Astrocyte (in vitro differentiated cells and primary cell): ENCODE measurements around the gene MYO5A. TPM values are rescaled to one million over a fixed set of nuclear protein-coding genes. Genes with fewer than 3 reads are reported as not detected.
"Not testable (repeated sequence)": the region's sequence is repeated elsewhere in the genome, so short reads cannot be mapped to it uniquely, and the experiment has no call there.

Experiments used
- DNase-seq: peaks from one replicate; pipeline ENCODE4 v3.0.0-alpha.2; 2010; ENCODE audit warnings: low read depth
- FAIRE-seq: peaks from 2 replicates; lab custom pipeline; 2011; peaks lifted over from hg19 to GRCh38; lab: Jason Lieb, UNC
- H2AFZ ChIP-seq: 2 replicates; pipeline ENCODE4 v1.6.0; 2012; ENCODE audit warnings: low read depth, low read length, inconsistent platforms
- H3K27ac ChIP-seq: 2 replicates; pipeline ENCODE4 v1.5.1; 2011; ENCODE audit warnings: low read depth, low read length, inconsistent platforms
- H3K27me3 ChIP-seq: 2 replicates; pipeline ENCODE4 v1.6.0; 2011; ENCODE audit warnings: low read length, inconsistent platforms; ENCODE audit not compliant: insufficient read depth
- H3K36me3 ChIP-seq: 2 replicates; pipeline ENCODE4 v1.5.1; 2011; ENCODE audit warnings: low read length, inconsistent platforms; ENCODE audit not compliant: insufficient read depth
- H3K4me1 ChIP-seq: 2 replicates; pipeline ENCODE4 v1.5.1; 2011; ENCODE audit warnings: low read length, inconsistent platforms; ENCODE audit not compliant: insufficient read depth
- H3K4me2 ChIP-seq: 2 replicates; pipeline ENCODE4 v1.6.0; 2012; ENCODE audit warnings: low read length, inconsistent platforms
- H3K4me3 ChIP-seq: 2 replicates; pipeline ENCODE4 v1.5.1; 2011; ENCODE audit warnings: low read depth, mild to moderate bottlenecking, low read length, inconsistent platforms; ENCODE audit not compliant: insufficient read depth
- H3K79me2 ChIP-seq: 2 replicates; pipeline ENCODE4 v1.6.0; 2012; ENCODE audit warnings: mild to moderate bottlenecking, low read length, inconsistent platforms; ENCODE audit not compliant: insufficient read depth
- H3K9ac ChIP-seq: 2 replicates; pipeline ENCODE4 v1.6.0; 2012; ENCODE audit warnings: mild to moderate bottlenecking, low read length, inconsistent platforms
- H3K9me3 ChIP-seq: 2 replicates; pipeline ENCODE4 v1.5.1; 2012; ENCODE audit warnings: low read depth, mild to moderate bottlenecking, low read length, inconsistent platforms; ENCODE audit not compliant: insufficient read depth
- H4K20me1 ChIP-seq: 2 replicates; pipeline ENCODE4 v1.6.0; 2012; ENCODE audit warnings: low read length, inconsistent platforms; ENCODE audit not compliant: insufficient read depth
- H3K27ac Mint-ChIP-seq: one replicate; pipeline ENCODE4 v1.8.0; 2021; ENCODE audit warnings: mild to moderate bottlenecking, mixed read lengths; ENCODE audit not compliant: unreplicated experiment
- H3K27me3 Mint-ChIP-seq: one replicate; pipeline ENCODE4 v1.8.0; 2021; ENCODE audit warnings: low read depth, mixed read lengths; ENCODE audit not compliant: unreplicated experiment
- H3K36me3 Mint-ChIP-seq: one replicate; pipeline ENCODE4 v1.8.0; 2021; ENCODE audit warnings: low read depth, mixed read lengths; ENCODE audit not compliant: unreplicated experiment
- H3K4me1 Mint-ChIP-seq: one replicate; pipeline ENCODE4 v1.8.0; 2021; ENCODE audit warnings: low read depth, mixed read lengths; ENCODE audit not compliant: unreplicated experiment
- H3K4me3 Mint-ChIP-seq: one replicate; pipeline ENCODE4 v1.8.0; 2021; ENCODE audit warnings: mild to moderate bottlenecking, moderate library complexity, mixed read lengths; ENCODE audit not compliant: unreplicated experiment
- H3K9me3 Mint-ChIP-seq: one replicate; pipeline ENCODE4 v1.8.0; 2021; ENCODE audit warnings: mild to moderate bottlenecking, mixed read lengths; ENCODE audit not compliant: unreplicated experiment
- EZH2 ChIP-seq: IDR thresholded peaks from 2 replicates; pipeline ENCODE4 v1.6.1; 2012; ENCODE audit warnings: mild to moderate bottlenecking, low read length, inconsistent platforms; ENCODE audit not compliant: insufficient read depth
- total RNA-seq: library from RNA; stranded (reverse); gene quantifications from 2 replicates; pipeline ENCODE4 v1.2.1, GENCODE V29; 2021
- TF ChIP-seq, protein P1 (sequence below): IDR thresholded peaks from 2 replicates; pipeline ENCODE4 v1.5.1; 2011; ENCODE audit warnings: low read depth, mild to moderate bottlenecking, inconsistent platforms, low read length, moderate library complexity; ENCODE audit not compliant: insufficient read depth

The MYO5A gene
- total RNA-seq, 1 donor from 2014 or later: 47.6 TPM

DNA sequence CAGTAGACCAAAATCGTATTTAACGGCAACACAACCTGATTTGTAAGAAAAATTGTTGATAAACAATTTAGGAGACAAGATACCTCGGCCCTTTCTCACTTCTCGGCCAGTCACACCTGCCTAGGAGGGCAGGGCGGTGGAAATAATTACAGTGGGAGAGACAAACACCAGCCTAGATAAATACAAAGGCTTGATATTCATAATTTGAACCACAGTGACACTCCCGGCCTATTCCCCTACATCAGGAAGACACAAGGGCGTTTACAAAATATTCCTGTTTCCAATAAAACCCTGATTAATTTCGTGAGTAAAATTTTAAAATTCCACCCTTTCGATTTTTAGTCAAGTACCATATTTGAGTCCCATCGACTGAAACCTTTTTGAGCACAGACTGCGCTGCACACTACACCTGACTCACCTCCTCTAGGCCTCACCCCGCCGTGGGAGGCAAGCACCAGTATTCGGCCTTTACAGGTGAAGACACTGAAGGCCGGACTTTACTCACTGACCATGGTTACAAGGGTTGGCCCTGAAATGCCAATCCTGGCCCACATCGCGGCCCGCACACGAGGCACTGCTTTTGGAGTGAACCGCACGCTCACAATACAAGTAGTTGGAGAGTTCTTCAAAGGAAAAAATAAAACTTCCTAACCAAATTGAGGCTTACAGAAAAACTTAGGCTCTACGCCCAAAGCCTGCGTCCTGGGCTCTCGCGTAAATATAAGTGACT lies 39.4 kb upstream of the MYO5A start:
- DNase-seq (peak; percentile 44), FAIRE-seq (no peak)
- TF ChIP-seq, protein P1, sequence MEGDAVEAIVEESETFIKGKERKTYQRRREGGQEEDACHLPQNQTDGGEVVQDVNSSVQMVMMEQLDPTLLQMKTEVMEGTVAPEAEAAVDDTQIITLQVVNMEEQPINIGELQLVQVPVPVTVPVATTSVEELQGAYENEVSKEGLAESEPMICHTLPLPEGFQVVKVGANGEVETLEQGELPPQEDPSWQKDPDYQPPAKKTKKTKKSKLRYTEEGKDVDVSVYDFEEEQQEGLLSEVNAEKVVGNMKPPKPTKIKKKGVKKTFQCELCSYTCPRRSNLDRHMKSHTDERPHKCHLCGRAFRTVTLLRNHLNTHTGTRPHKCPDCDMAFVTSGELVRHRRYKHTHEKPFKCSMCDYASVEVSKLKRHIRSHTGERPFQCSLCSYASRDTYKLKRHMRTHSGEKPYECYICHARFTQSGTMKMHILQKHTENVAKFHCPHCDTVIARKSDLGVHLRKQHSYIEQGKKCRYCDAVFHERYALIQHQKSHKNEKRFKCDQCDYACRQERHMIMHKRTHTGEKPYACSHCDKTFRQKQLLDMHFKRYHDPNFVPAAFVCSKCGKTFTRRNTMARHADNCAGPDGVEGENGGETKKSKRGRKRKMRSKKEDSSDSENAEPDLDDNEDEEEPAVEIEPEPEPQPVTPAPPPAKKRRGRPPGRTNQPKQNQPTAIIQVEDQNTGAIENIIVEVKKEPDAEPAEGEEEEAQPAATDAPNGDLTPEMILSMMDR: no peak
- no peak for TF ChIP-seq EZH2
- Histone ChIP-seq H3K27ac (peak overlapping the region; percentile 95), H3K4me3 (peak overlapping the region; percentile 93), H3K36me3 (no peaks in the 10 kb centered on the region), H4K20me1 (peaks cover 48% of the 10 kb centered on the region), H3K4me1 (peaks cover 13% of the 10 kb centered on the region), H3K27me3 (no peaks in the 10 kb centered on the region), H3K79me2 (peaks cover 58% of the 10 kb centered on the region), H3K9me3 (no peaks in the 10 kb centered on the region), H2AFZ (peak overlapping the region; percentile 86), H3K4me2 (peak overlapping the region; percentile 87), H3K9ac (peak overlapping the region; percentile 93)
- no peaks in the 10 kb centered on the region for H3K27me3 Mint-ChIP-seq
- peak overlapping the region; percentile 98 for H3K4me3 Mint-ChIP-seq
- H3K27ac Mint-ChIP-seq: peak overlapping the region; percentile 98
- H3K9me3 Mint-ChIP-seq: no peaks in the 10 kb centered on the region
- peaks cover 17% of the 10 kb centered on the region for H3K4me1 Mint-ChIP-seq
- H3K36me3 Mint-ChIP-seq: no peaks in the 10 kb centered on the region

DNA sequence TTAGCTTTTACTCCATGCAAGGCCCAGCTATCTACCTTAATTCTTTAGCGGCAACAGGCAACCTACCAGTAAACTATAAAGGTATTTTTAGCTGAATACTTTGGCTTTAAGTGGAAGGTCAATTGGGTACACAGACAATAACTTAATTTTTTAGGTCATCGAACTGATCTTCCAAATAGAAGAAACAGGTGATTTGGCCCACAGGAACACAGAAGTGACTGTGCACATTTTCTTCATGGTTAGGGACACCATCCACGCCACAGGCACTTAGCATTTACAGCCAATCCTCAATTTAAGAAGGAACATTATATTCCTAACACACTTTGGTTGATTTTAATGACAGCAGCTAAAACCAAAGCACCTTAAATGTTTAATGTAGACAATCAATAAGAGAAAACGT lies 38.2 kb upstream of the MYO5A start:
- Histone ChIP-seq H3K9ac (peak overlapping the region; percentile 93), H2AFZ (no peak overlapping the region), H3K79me2 (peaks cover 69% of the 10 kb centered on the region), H3K4me1 (peaks cover 13% of the 10 kb centered on the region), H3K36me3 (no peaks in the 10 kb centered on the region), H3K27ac (no peak overlapping the region), H3K27me3 (no peaks in the 10 kb centered on the region), H3K4me3 (peak overlapping the region; percentile 93), H3K9me3 (no peaks in the 10 kb centered on the region), H3K4me2 (peak overlapping the region; percentile 87), H4K20me1 (peaks cover 58% of the 10 kb centered on the region)
- peak overlapping the region; percentile 98 for H3K4me3 Mint-ChIP-seq
- no peak overlapping the region for H3K27ac Mint-ChIP-seq
- DNase-seq: no peak
- no peak for TF ChIP-seq EZH2
- TF ChIP-seq, protein P1: no peak
- no peak for FAIRE-seq
- no peaks in the 10 kb centered on the region for H3K27me3 Mint-ChIP-seq
- H3K36me3 Mint-ChIP-seq: peaks cover 2% of the 10 kb centered on the region
- H3K4me1 Mint-ChIP-seq: peaks cover 18% of the 10 kb centered on the region
- no peaks in the 10 kb centered on the region for H3K9me3 Mint-ChIP-seq

DNA sequence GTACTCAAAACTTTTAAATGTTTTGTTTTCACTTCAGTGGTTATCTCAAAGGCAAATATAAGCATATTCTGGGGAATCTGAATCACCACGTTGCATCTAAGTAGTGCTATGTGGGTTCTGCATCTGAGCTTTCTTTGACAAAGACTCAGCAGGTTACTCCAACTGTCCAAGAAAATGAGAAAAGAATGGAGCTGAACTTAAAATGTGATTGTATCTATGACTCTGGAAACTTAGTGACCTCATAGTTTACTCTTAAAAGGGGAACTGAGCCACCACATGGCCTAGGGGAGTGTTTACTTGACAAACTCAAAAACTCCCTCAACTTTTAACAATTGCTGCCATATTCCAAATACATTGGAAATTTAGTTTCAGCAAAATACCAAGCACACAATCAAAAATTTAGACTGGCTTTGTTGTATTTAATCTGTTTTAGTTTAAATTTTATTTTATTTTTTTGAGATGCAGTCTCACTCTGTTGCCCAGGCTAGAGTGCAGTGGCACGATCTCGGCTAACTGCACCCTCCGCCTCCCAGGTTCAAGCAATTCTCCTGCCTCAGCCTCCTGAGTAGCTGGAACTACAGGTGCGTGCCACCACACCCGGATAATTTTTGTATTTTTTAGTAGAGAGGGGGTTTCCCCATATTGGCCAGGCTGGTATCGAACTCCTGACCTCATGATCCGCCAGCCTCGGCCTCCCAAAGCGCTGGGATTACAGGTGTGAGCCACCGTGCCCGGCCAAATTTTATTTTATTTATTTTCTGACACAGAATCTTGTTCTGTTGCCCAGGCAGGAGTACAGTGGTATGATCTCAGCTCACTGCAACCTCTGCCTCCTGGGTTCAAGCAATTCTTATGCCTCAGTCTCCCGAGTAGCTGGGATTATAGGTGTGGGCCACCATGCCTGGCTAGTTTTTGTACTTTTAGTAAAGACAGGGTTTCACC lies 37.0 kb upstream of the MYO5A start:
- H3K9me3 Mint-ChIP-seq, H3K4me3 Mint-ChIP-seq, H3K4me3 ChIP-seq, H3K27me3 Mint-ChIP-seq, H3K9me3 ChIP-seq, H3K9ac ChIP-seq, H3K36me3 ChIP-seq, H3K27ac ChIP-seq, H3K36me3 Mint-ChIP-seq, FAIRE-seq, H2AFZ ChIP-seq, H3K27me3 ChIP-seq: not testable (repeated sequence)
- Histone ChIP-seq H3K4me1 (peaks cover 13% of the 10 kb centered on the region), H3K79me2 (peaks cover 81% of the 10 kb centered on the region), H3K4me2 (peak overlapping the region; percentile 32), H4K20me1 (peaks cover 67% of the 10 kb centered on the region)
- Mint-ChIP-seq H3K27ac (peak overlapping the region; percentile 58), H3K4me1 (peaks cover 22% of the 10 kb centered on the region)
- peak; percentile 61 for DNase-seq
